ENCODE measurements around the gene JAG2. TPM values are rescaled to one million over a fixed set of nuclear protein-coding genes. Genes with fewer than 3 reads are reported as not detected.

The JAG2 gene
- total RNA-seq, 6 experiments from 2014 or later: 0.23 to 0.76 (median 0.42) TPM

GRCh38 chr14:105093038-105093430 is 75.5 kb downstream of the JAG2 start:
- no peaks in the 10 kb centered on the region; the same call in 1 of the 2 replicates for H3K27me3 Mint-ChIP-seq (ENCODE audit: insufficient read depth)
- no peaks in the 10 kb centered on the region for H3K9me3 Mint-ChIP-seq
- peak; percentile 44 for DNase-seq
- no peaks in the 10 kb centered on the region for H3K36me3 Mint-ChIP-seq (ENCODE audit: low read depth)
- peaks cover 32% of the 10 kb centered on the region for H3K4me1 Mint-ChIP-seq (ENCODE audit: low read depth)
- H3K4me3 Mint-ChIP-seq: peak overlapping the region; percentile 84
- TF ChIP-seq, protein P1, sequence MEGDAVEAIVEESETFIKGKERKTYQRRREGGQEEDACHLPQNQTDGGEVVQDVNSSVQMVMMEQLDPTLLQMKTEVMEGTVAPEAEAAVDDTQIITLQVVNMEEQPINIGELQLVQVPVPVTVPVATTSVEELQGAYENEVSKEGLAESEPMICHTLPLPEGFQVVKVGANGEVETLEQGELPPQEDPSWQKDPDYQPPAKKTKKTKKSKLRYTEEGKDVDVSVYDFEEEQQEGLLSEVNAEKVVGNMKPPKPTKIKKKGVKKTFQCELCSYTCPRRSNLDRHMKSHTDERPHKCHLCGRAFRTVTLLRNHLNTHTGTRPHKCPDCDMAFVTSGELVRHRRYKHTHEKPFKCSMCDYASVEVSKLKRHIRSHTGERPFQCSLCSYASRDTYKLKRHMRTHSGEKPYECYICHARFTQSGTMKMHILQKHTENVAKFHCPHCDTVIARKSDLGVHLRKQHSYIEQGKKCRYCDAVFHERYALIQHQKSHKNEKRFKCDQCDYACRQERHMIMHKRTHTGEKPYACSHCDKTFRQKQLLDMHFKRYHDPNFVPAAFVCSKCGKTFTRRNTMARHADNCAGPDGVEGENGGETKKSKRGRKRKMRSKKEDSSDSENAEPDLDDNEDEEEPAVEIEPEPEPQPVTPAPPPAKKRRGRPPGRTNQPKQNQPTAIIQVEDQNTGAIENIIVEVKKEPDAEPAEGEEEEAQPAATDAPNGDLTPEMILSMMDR (IDR thresholded peaks at IDR 0.05): no peak
- H3K27ac Mint-ChIP-seq: peak overlapping the region; percentile 84

DNA sequence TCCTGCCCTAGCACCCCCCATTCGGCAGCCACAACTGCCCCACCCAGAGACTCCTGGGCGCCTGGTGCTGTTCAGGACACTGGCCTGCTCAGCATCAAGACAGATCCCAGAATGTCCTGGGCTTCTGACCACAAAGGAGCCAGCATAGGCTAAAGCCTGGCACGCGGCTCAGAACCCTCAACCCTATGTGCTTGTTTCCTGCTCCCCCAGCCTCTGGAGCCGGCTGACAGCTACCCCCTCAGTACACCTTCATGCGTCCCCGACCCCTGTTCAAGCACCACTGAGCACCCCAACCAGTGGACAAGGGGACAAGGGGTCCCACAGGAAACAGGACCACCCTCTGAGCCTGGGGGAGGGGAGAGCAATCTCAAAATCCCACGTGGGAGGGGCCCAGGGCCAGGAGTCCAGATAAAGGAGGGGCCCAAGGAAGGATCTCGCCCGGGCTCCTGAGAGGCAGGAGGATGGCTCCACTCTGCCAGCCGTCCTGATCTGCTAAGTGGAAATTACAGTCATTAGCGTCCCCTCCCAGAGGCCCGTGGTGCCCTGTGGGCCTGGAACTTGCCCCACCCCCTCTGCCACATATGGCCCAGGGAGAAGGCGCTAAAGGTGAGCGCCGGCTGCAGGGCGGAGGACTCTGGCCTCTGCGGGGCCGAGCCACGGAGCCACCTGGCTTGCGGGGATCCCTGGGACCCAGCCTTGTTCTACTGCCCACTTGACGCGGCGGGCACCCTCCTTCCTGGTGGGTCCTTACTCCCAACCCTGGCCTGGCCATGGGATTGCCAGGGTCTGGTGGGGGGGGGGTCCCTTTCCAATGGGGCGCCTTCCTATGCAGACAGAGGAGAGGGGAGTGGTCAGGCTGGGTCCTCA is 76.2 kb downstream of the JAG2 start:
- Mint-ChIP-seq H3K4me1 (ENCODE audit: low read depth) (peaks cover 37% of the 10 kb centered on the region), H3K36me3 (ENCODE audit: low read depth) (no peaks in the 10 kb centered on the region), H3K27me3 (ENCODE audit: insufficient read depth) (no peaks in the 10 kb centered on the region; the same call in 1 of the 2 replicates), H3K4me3 (peak overlapping the region; percentile 84), H3K9me3 (no peaks in the 10 kb centered on the region), H3K27ac (peak overlapping the region; percentile 84)
- no peak for DNase-seq
- TF ChIP-seq, protein P1 (IDR thresholded peaks at IDR 0.05): no peak

GRCh38 chr14:105091517-105092170 is 76.9 kb downstream of the JAG2 start:
- peaks cover 2% of the 10 kb centered on the region; the same call in 1 of the 2 replicates for H3K27me3 Mint-ChIP-seq (ENCODE audit: insufficient read depth)

GRCh38 chr14:105091054-105091516 is 77.5 kb downstream of the JAG2 start:
- no peak for DNase-seq
- TF ChIP-seq, protein P1 (IDR thresholded peaks at IDR 0.05): no peak
- no peak overlapping the region for H3K4me3 Mint-ChIP-seq
- H3K27ac Mint-ChIP-seq: peak overlapping the region; percentile 61; the same call in 1 of the 2 replicates
- H3K4me1 Mint-ChIP-seq (ENCODE audit: low read depth): peaks cover 37% of the 10 kb centered on the region
- H3K36me3 Mint-ChIP-seq (ENCODE audit: low read depth): no peaks in the 10 kb centered on the region
- no peaks in the 10 kb centered on the region for H3K9me3 Mint-ChIP-seq
- 0 out of 2 replicates have a peak, but pooled peaks cover 2% of the 10 kb centered on the region for H3K27me3 Mint-ChIP-seq (ENCODE audit: insufficient read depth)

More at GRCh38 chr14:105091517-105092170, 76.9 kb downstream of the JAG2 start:
- peak overlapping the region; percentile 84 for H3K4me3 Mint-ChIP-seq
- no peaks in the 10 kb centered on the region for H3K9me3 Mint-ChIP-seq
- TF ChIP-seq, protein P1 (IDR thresholded peaks at IDR 0.05): no peak
- DNase-seq: peak; percentile 30
- peaks cover 37% of the 10 kb centered on the region for H3K4me1 Mint-ChIP-seq (ENCODE audit: low read depth)
- no peaks in the 10 kb centered on the region for H3K36me3 Mint-ChIP-seq (ENCODE audit: low read depth)
- H3K27ac Mint-ChIP-seq: peak overlapping the region; percentile 84

Small RNAs within 50 kb of the gene (microRNA-seq; reads per million reads assigned to microRNA genes)
- gene MIR6765: not detected

Other genes with a start within 250 kb of the JAG2 start
- under 1 TPM; 0.05 to 0.18 (median 0.11) TPM for gene PLD4, start 243.9 kb downstream of the JAG2 start, total RNA-seq (2021; fragmentation: NEBNext Ultra II Directional; extraction: Animal tissue kit (Norgen Biotek cat#: 25700))
- gene AHNAK2, start 190.4 kb downstream of the JAG2 start, total RNA-seq (2021; fragmentation: NEBNext Ultra II Directional; extraction: Animal tissue kit (Norgen Biotek cat#: 25700)): 10 to 100 TPM; 50.2 to 76.2 (median 73.7) TPM
- 10 to 100 TPM in 2 of 6 experiments, 1 to 10 TPM in 4; 5.9 to 12.3 (median 7.9) TPM for gene CLBA1, start 183.0 kb downstream of the JAG2 start, total RNA-seq (2021; fragmentation: NEBNext Ultra II Directional; extraction: Animal tissue kit (Norgen Biotek cat#: 25700))
- 10 to 100 TPM; 11.6 to 20.3 (median 18.4) TPM for gene CDCA4, start 147.7 kb downstream of the JAG2 start, total RNA-seq (2021; fragmentation: NEBNext Ultra II Directional; extraction: Animal tissue kit (Norgen Biotek cat#: 25700))
- gene GPR132, start 103.3 kb downstream of the JAG2 start, total RNA-seq (2021; fragmentation: NEBNext Ultra II Directional; extraction: Animal tissue kit (Norgen Biotek cat#: 25700)): under 1 TPM in 2 of 6 experiments, not detected in 4; 0.05 to 0.14 TPM
- gene NUDT14, start 12.5 kb upstream of the JAG2 start, total RNA-seq (2021; fragmentation: NEBNext Ultra II Directional; extraction: Animal tissue kit (Norgen Biotek cat#: 25700)): 10 to 100 TPM in 4 of 6 experiments, 1 to 10 TPM in 2; 9.8 to 13.3 (median 11.0) TPM
- 10 to 100 TPM; 44.3 to 58.6 (median 53.2) TPM for gene BTBD6, start 79.8 kb upstream of the JAG2 start, total RNA-seq (2021; fragmentation: NEBNext Ultra II Directional; extraction: Animal tissue kit (Norgen Biotek cat#: 25700))
- 10 to 100 TPM; 20.1 to 25.8 (median 21.8) TPM for gene BRF1, start 132.2 kb upstream of the JAG2 start, total RNA-seq (2021; fragmentation: NEBNext Ultra II Directional; extraction: Animal tissue kit (Norgen Biotek cat#: 25700))
- 10 to 100 TPM; 33.5 to 38.5 (median 35.2) TPM for gene PACS2, start 146.0 kb upstream of the JAG2 start, total RNA-seq (2021; fragmentation: NEBNext Ultra II Directional; extraction: Animal tissue kit (Norgen Biotek cat#: 25700))
- 1 to 10 TPM in 2 of 6 experiments, under 1 TPM in 4; 0.34 to 2.1 (median 0.76) TPM for gene TEX22, start 229.8 kb upstream of the JAG2 start, total RNA-seq (2021; fragmentation: NEBNext Ultra II Directional; extraction: Animal tissue kit (Norgen Biotek cat#: 25700))